Panc1 (cell line): ENCODE data around the gene EIF6.

ENCODE experiments used
- POLR2AphosphoS5 ChIP-seq: IDR thresholded peaks from 2 replicates; pipeline ENCODE4 v1.6.1; 2012; ENCODE audit warnings: mild to moderate bottlenecking, low read depth, low read length, moderate library complexity
- REST ChIP-seq, 2 experiments: IDR thresholded peaks; 2 replicates each; pipeline ENCODE4 v1.6.1; 2011 to 2012; ENCODE audit warnings: low read depth in 2 of 2, control low read depth in 1 of 2, low read length in 1 of 2, mild to moderate bottlenecking in 1 of 2, moderate library complexity in 1 of 2; ENCODE audit not compliant: insufficient read depth in 1 of 2
- TCF7L2 ChIP-seq: IDR thresholded peaks from 2 replicates; pipeline ENCODE4 v1.6.1; 2011; ENCODE audit warnings: mild to moderate bottlenecking, low read depth, low read length, inconsistent platforms
- TF ChIP-seq, protein P1 (sequence below): fragments of 450-650 bp; IDR thresholded peaks from 2 replicates; pipeline ENCODE4 v1.5.1; 2017; ENCODE audit warnings: mild to moderate bottlenecking

DNA sequence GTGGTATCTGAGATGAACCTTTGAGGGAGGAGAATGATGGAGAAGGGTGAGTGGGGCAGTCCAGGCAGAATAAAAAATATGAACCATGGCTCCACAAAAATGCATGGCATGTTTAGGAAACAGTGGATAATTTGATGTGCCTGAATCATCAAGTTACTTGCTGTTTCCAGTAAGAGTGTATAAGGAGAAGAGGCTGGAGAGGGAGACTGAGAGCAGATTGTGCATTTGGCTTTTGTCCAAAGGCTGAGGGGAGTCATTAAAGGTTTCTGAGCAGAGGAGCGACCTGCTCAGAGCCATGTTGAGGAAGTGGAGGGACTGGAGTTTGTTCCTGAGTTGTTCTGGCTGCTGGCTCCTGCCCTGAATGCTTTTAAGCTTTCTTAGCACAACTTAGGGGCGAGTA, 52.0 kb downstream of the EIF6 start:
- TF ChIP-seq REST (IDR thresholded peaks at IDR 0.05; ENCODE audit: insufficient read depth in 1 of 2, low read depth in 2 of 2, low read length in 1 of 2) (no peak), TCF7L2 (no peak), POLR2AphosphoS5 (no peak)
- TF ChIP-seq, protein P1, sequence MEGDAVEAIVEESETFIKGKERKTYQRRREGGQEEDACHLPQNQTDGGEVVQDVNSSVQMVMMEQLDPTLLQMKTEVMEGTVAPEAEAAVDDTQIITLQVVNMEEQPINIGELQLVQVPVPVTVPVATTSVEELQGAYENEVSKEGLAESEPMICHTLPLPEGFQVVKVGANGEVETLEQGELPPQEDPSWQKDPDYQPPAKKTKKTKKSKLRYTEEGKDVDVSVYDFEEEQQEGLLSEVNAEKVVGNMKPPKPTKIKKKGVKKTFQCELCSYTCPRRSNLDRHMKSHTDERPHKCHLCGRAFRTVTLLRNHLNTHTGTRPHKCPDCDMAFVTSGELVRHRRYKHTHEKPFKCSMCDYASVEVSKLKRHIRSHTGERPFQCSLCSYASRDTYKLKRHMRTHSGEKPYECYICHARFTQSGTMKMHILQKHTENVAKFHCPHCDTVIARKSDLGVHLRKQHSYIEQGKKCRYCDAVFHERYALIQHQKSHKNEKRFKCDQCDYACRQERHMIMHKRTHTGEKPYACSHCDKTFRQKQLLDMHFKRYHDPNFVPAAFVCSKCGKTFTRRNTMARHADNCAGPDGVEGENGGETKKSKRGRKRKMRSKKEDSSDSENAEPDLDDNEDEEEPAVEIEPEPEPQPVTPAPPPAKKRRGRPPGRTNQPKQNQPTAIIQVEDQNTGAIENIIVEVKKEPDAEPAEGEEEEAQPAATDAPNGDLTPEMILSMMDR = no peak
